Measurements from ENCODE around the gene PARD6B. TPM values are rescaled to one million over a fixed set of nuclear protein-coding genes. Genes with fewer than 3 reads are reported as not detected.
A peak's percentile ranks its signal among the peaks of the same experiment; 100 is the strongest.

Gene PARD6B
- total and polyA plus RNA-seq, 2 of the 13 experiments (the other 11 are each of a cell fraction or from before 2014, with no cell fraction given) = 6.9 to 22.2 TPM

DNA sequence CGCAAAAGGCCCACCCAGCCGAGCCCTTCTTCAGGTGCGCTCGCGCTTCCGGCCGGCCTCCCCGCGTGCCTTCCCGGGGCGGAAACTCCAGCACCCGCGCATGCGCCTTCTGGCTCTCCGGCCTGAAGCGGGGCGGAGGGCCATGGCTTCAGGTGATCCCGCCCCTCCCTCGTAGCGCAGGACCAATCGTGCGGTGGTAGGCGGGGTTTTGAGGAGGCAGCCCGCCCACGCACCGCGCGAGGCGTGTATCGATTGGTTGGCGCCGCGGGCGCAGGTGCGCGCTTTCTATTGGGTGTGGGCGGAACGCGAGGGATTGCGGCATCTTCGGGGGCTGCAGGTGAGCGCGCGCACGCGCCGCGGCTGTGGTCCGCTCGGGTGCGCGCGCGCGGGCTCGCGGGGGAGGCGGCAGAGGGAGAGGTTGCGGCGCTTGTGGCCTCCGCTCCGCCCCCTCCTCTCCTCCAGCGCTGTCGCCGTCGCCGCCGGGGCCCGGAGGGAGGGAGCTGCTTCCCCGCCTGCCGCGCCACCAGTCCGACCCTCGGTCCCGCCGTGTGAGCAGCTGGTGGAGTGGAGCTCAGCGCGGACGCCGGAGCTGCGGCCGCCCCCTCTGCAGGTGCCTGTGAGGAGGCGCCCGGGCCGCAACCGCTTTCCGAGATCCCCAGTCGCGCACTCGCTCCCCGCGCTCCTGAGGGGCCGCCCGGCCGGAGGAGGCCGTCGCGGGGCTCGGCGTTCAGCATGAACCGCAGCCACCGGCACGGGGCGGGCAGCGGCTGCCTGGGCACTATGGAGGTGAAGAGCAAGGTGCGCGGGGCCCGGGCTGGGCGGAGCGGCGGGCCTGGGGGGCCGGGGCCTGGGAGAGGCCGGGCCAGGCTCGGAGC lies at the start of gene PARD6B (continued):
- peak; percentile 74 for TF ChIP-seq KDM5A (IDR thresholded peaks at IDR 0.05; ENCODE audit: borderline replicate concordance, low read length)
- TF ChIP-seq, protein P1, sequence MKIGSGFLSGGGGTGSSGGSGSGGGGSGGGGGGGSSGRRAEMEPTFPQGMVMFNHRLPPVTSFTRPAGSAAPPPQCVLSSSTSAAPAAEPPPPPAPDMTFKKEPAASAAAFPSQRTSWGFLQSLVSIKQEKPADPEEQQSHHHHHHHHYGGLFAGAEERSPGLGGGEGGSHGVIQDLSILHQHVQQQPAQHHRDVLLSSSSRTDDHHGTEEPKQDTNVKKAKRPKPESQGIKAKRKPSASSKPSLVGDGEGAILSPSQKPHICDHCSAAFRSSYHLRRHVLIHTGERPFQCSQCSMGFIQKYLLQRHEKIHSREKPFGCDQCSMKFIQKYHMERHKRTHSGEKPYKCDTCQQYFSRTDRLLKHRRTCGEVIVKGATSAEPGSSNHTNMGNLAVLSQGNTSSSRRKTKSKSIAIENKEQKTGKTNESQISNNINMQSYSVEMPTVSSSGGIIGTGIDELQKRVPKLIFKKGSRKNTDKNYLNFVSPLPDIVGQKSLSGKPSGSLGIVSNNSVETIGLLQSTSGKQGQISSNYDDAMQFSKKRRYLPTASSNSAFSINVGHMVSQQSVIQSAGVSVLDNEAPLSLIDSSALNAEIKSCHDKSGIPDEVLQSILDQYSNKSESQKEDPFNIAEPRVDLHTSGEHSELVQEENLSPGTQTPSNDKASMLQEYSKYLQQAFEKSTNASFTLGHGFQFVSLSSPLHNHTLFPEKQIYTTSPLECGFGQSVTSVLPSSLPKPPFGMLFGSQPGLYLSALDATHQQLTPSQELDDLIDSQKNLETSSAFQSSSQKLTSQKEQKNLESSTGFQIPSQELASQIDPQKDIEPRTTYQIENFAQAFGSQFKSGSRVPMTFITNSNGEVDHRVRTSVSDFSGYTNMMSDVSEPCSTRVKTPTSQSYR (CRISPR knock-in tag; IDR thresholded peaks at IDR 0.05; ENCODE audit: borderline replicate concordance) = no peak
- no peak for TF ChIP-seq HNRNPH1 (optimal IDR thresholded peaks at IDR 0.05; ENCODE audit: low read depth, low read length)
- TF ChIP-seq ZNF773 (CRISPR knock-in tag; IDR thresholded peaks at IDR 0.05; ENCODE audit: borderline replicate concordance) = no peak; the same call in 1 of the 2 replicates
- TF ChIP-seq, protein P2, sequence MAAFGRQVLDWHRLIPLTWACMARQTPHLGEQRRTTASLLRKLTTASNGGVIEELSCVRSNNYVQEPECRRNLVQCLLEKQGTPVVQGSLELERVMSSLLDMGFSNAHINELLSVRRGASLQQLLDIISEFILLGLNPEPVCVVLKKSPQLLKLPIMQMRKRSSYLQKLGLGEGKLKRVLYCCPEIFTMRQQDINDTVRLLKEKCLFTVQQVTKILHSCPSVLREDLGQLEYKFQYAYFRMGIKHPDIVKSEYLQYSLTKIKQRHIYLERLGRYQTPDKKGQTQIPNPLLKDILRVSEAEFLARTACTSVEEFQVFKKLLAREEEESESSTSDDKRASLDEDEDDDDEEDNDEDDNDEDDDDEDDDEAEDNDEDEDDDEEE (CRISPR knock-in tag; IDR thresholded peaks at IDR 0.05) = peak; percentile 99
- TF ChIP-seq, protein P3, sequence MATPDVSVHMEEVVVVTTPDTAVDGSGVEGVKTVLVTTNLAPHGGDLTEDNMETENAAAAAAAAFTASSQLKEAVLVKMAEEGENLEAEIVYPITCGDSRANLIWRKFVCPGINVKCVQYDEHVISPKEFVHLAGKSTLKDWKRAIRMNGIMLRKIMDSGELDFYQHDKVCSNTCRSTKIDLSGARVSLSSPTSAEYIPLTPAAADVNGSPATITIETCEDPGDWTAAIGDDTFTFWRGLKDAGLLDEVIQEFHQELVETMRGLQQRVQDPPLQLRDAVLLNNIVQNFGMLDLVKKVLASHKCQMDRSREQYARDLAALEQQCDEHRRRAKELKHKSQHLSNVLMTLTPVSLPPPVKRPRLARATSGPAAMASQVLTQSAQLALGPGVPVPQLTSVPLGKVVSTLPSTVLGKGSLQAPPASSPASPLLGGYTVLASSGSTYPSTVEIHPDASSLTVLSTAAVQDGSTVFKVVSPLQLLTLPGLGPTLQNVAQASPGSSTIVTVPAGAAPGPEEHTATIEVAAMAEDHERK (CRISPR knock-in tag; IDR thresholded peaks at IDR 0.05; ENCODE audit: low read depth) = peak; percentile 70; the same call in 1 of the 2 replicates
- TF ChIP-seq NFATC3 (CRISPR knock-in tag; IDR thresholded peaks at IDR 0.05) = 0 out of 2 replicates have a peak, but pooled peaks have one; percentile 31
- TF ChIP-seq YEATS2 (CRISPR knock-in tag; IDR thresholded peaks at IDR 0.05; ENCODE audit: borderline replicate concordance) = peak; percentile 65
- TF ChIP-seq, protein P4, sequence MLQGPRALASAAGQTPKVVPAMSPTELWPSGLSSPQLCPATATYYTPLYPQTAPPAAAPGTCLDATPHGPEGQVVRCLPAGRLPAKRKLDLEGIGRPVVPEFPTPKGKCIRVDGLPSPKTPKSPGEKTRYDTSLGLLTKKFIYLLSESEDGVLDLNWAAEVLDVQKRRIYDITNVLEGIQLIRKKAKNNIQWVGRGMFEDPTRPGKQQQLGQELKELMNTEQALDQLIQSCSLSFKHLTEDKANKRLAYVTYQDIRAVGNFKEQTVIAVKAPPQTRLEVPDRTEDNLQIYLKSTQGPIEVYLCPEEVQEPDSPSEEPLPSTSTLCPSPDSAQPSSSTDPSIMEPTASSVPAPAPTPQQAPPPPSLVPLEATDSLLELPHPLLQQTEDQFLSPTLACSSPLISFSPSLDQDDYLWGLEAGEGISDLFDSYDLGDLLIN (CRISPR knock-in tag; IDR thresholded peaks at IDR 0.05; ENCODE audit: borderline replicate concordance) = peak; percentile 78; the same call in 1 of the 2 replicates
- TF ChIP-seq ZNF343 (CRISPR knock-in tag; IDR thresholded peaks at IDR 0.05) = no peak; the same call in 1 of the 2 replicates
- peak; percentile 94 for TF ChIP-seq ISX (CRISPR knock-in tag; conservative IDR thresholded peaks at IDR 0.05)
- peak; percentile 86 for TF ChIP-seq ZNF598 (CRISPR knock-in tag; IDR thresholded peaks at IDR 0.05; ENCODE audit: borderline replicate concordance)
- no peak for TF ChIP-seq ZNF674 (CRISPR knock-in tag; IDR thresholded peaks at IDR 0.05; ENCODE audit: low read depth)
- TF ChIP-seq ZNF326 (CRISPR knock-in tag; IDR thresholded peaks at IDR 0.05; ENCODE audit: borderline replicate concordance) = no peak
- no peak for TF ChIP-seq MAFG (CRISPR knock-in tag; IDR thresholded peaks at IDR 0.05)
- TF ChIP-seq ZFX (CRISPR knock-in tag; IDR thresholded peaks at IDR 0.05; ENCODE audit: low read depth) = peak; percentile 95
- peak; percentile 34; the same call in 1 of the 2 replicates for TF ChIP-seq HOXD1 (CRISPR knock-in tag; IDR thresholded peaks at IDR 0.05)
- no peak for TF ChIP-seq PAWR (CRISPR knock-in tag; IDR thresholded peaks at IDR 0.05; ENCODE audit: borderline replicate concordance)

Data from HepG2 (cell line).